Measurements from ENCODE around the gene SLC6A11. TPM values are rescaled to one million over a fixed set of nuclear protein-coding genes. Genes with fewer than 3 reads are reported as not detected.

The SLC6A11 gene
- total RNA-seq, 1 experiment from 2014 or later: not detected

GRCh38 chr3:10970306-10970960 lies 154.4 kb downstream of the SLC6A11 start:
- ChIA-PET POLR2A (ENCODE audit: low non-redundant PET) (no interaction called here), CTCF (no interaction called here)
- DNase-seq (ENCODE audit: low spot score): no peak
- Histone ChIP-seq H3K36me3 (ENCODE audit: insufficient read depth, low read length, poor library complexity, severe bottlenecking) (no peaks in the 10 kb centered on the region), H3K9me3 (ENCODE audit: low read depth, low read length, poor library complexity, severe bottlenecking) (no peaks in the 10 kb centered on the region), H3K4me1 (ENCODE audit: insufficient read depth, low read length, poor library complexity, severe bottlenecking) (no peaks in the 10 kb centered on the region), H3K4me3 (ENCODE audit: low read depth, low read length, poor library complexity, severe bottlenecking) (no peak overlapping the region), H3K27ac (ENCODE audit: low read depth, low read length, poor library complexity, severe bottlenecking) (no peak overlapping the region), H3K27me3 (replicated peaks; ENCODE audit: insufficient read depth, low read depth, low read length, poor library complexity) (peaks cover 13% of the 10 kb centered on the region)
- BruUV-seq (replicated peaks): no TSS peak
- TF ChIP-seq CTCF (conservative IDR thresholded peaks at IDR 0.05; ENCODE audit: low read depth, low read length) (no peak), EZH2 (IDR thresholded peaks at IDR 0.05; ENCODE audit: borderline replicate concordance, low read depth, low read length, poor library complexity, severe bottlenecking) (no peak)
- intact Hi-C loops (cut with micrococcal nuclease; ENCODE audit: unreplicated experiment): no loop called here

GRCh38 chr3:10972072-10972782 lies 156.2 kb downstream of the SLC6A11 start:
- intact Hi-C loops (cut with micrococcal nuclease; ENCODE audit: unreplicated experiment): no loop called here
- no TSS peak for BruUV-seq (replicated peaks)
- Histone ChIP-seq H3K4me1 (ENCODE audit: insufficient read depth, low read length, poor library complexity, severe bottlenecking) (no peaks in the 10 kb centered on the region), H3K27ac (ENCODE audit: low read depth, low read length, poor library complexity, severe bottlenecking) (no peak overlapping the region), H3K27me3 (replicated peaks; ENCODE audit: insufficient read depth, low read depth, low read length, poor library complexity) (peaks cover 13% of the 10 kb centered on the region), H3K36me3 (ENCODE audit: insufficient read depth, low read length, poor library complexity, severe bottlenecking) (no peaks in the 10 kb centered on the region), H3K4me3 (ENCODE audit: low read depth, low read length, poor library complexity, severe bottlenecking) (no peak overlapping the region), H3K9me3 (ENCODE audit: low read depth, low read length, poor library complexity, severe bottlenecking) (no peaks in the 10 kb centered on the region)
- no peak for DNase-seq (ENCODE audit: low spot score)
- TF ChIP-seq EZH2 (IDR thresholded peaks at IDR 0.05; ENCODE audit: borderline replicate concordance, low read depth, low read length, poor library complexity, severe bottlenecking) (no peak), CTCF (conservative IDR thresholded peaks at IDR 0.05; ENCODE audit: low read depth, low read length) (no peak)
- ChIA-PET CTCF (no interaction called here), POLR2A (ENCODE audit: low non-redundant PET) (no interaction called here)

GRCh38 chr3:10973046-10973595 lies 157.1 kb downstream of the SLC6A11 start:
- POLR2A ChIA-PET (ENCODE audit: low non-redundant PET): no interaction called here

More at GRCh38 chr3:10973046-10973595, 157.1 kb downstream of the SLC6A11 start:
- Histone ChIP-seq H3K4me1 (ENCODE audit: insufficient read depth, low read length, poor library complexity, severe bottlenecking) (no peaks in the 10 kb centered on the region), H3K27me3 (replicated peaks; ENCODE audit: insufficient read depth, low read depth, low read length, poor library complexity) (peaks cover 13% of the 10 kb centered on the region), H3K36me3 (ENCODE audit: insufficient read depth, low read length, poor library complexity, severe bottlenecking) (no peaks in the 10 kb centered on the region), H3K27ac (ENCODE audit: low read depth, low read length, poor library complexity, severe bottlenecking) (no peak overlapping the region), H3K9me3 (ENCODE audit: low read depth, low read length, poor library complexity, severe bottlenecking) (no peaks in the 10 kb centered on the region), H3K4me3 (ENCODE audit: low read depth, low read length, poor library complexity, severe bottlenecking) (no peak overlapping the region)
- CTCF ChIA-PET: no interaction called here
- TF ChIP-seq CTCF (conservative IDR thresholded peaks at IDR 0.05; ENCODE audit: low read depth, low read length) (no peak), EZH2 (IDR thresholded peaks at IDR 0.05; ENCODE audit: borderline replicate concordance, low read depth, low read length, poor library complexity, severe bottlenecking) (no peak)
- no peak for DNase-seq (ENCODE audit: low spot score)
- intact Hi-C loops (cut with micrococcal nuclease; ENCODE audit: unreplicated experiment): no loop called here
- no TSS peak for BruUV-seq (replicated peaks)
